CD4-positive, alpha-beta T cell treated with Interleukin-21 for 1 hour (primary cell): Measurements from ENCODE around the gene MED13.

Experiments
- DNase-seq: peaks from one replicate; pipeline ENCODE4 v3.0.0-alpha.2; 2020

MED13 gene, protein sequence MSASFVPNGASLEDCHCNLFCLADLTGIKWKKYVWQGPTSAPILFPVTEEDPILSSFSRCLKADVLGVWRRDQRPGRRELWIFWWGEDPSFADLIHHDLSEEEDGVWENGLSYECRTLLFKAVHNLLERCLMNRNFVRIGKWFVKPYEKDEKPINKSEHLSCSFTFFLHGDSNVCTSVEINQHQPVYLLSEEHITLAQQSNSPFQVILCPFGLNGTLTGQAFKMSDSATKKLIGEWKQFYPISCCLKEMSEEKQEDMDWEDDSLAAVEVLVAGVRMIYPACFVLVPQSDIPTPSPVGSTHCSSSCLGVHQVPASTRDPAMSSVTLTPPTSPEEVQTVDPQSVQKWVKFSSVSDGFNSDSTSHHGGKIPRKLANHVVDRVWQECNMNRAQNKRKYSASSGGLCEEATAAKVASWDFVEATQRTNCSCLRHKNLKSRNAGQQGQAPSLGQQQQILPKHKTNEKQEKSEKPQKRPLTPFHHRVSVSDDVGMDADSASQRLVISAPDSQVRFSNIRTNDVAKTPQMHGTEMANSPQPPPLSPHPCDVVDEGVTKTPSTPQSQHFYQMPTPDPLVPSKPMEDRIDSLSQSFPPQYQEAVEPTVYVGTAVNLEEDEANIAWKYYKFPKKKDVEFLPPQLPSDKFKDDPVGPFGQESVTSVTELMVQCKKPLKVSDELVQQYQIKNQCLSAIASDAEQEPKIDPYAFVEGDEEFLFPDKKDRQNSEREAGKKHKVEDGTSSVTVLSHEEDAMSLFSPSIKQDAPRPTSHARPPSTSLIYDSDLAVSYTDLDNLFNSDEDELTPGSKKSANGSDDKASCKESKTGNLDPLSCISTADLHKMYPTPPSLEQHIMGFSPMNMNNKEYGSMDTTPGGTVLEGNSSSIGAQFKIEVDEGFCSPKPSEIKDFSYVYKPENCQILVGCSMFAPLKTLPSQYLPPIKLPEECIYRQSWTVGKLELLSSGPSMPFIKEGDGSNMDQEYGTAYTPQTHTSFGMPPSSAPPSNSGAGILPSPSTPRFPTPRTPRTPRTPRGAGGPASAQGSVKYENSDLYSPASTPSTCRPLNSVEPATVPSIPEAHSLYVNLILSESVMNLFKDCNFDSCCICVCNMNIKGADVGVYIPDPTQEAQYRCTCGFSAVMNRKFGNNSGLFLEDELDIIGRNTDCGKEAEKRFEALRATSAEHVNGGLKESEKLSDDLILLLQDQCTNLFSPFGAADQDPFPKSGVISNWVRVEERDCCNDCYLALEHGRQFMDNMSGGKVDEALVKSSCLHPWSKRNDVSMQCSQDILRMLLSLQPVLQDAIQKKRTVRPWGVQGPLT (N-terminal part only)

GRCh38 chr17:62064791-62065563 is at the start of gene MED13:
Gene MED13, minus strand, starts transcription at chr17:62065278. Its CDS starts 73 bp downstream, at chr17:62065205.
- DNase-seq = peak; percentile 72

DNA sequence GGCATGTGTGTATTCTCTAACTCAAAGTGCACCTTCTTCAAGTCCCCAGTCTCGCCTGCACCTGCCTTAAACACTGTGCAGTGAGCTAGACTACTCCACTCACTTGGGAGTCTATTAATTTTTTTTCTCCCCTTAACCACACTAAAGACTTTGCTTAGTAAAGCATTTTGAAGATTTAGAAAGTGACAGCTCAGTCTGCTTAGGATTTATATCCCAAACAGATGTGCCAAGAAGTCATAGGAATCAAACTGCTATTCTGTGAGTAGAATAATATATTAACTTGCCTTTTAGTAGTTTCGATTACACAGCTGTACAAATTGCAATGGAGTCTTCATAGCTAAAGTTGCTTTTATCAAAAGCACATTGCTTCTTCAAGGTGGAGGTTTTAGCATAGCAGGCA is 47.2 kb upstream of the MED13 start:
- no peak for DNase-seq

GRCh38 chr17:62111562-62112171 is 46.6 kb upstream of the MED13 start:
- DNase-seq = no peak

- no peak for DNase-seq
These were observed 45.9 kb upstream of the MED13 start for GRCh38 chr17:62110923-62111484.

DNA sequence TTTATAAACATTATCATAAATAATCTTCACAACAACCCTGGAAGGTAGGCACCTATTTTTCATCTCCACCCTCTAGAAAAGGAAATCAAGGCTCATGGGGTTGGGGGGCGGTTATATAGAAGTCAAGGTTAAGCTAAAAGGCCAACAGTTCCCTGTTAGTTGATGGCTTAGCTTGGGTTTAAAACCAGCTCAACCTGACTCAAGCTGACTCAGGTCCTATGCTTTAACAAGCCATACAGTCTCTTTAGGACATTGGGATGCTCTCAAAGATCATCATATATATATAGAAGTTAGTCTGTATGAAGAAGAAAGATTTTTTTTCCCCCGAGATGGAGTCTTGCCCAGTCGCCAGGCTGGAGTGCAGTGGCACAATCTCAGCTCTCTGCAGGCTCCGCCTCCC is 44.8 kb upstream of the MED13 start:
- no peak for DNase-seq

DNA sequence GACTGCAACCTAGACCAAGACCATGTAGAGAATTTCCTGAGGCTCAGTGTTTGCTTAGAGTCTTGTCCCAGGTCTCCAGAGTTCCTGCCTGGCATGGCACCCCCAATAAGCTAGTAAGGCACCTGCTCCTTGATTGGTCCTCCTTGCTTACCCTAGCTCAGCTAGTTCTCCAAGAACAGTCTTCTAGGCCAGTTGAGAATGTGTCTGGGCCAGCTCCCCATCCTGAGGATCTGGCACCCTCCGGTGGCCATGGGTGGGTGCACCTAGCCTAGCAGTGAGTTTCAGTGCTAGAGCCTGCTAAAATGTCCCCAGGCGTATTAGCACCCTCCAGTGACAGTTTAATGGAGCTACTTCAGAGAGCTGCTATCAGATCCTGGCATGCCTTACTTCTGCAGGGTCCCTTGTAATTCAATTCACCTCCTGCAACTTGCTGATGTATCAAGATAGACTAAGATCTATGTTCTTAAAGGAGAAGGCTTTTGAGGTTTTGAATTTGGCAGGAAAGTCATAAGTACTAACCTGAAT is 44.4 kb upstream of the MED13 start:
- peak; percentile 42 for DNase-seq

- no peak for DNase-seq
These were observed 40.8 kb upstream of the MED13 start for GRCh38 chr17:62105861-62106260.

GRCh38 chr17:62105357-62105756 is 40.3 kb upstream of the MED13 start:
- no peak for DNase-seq

DNA sequence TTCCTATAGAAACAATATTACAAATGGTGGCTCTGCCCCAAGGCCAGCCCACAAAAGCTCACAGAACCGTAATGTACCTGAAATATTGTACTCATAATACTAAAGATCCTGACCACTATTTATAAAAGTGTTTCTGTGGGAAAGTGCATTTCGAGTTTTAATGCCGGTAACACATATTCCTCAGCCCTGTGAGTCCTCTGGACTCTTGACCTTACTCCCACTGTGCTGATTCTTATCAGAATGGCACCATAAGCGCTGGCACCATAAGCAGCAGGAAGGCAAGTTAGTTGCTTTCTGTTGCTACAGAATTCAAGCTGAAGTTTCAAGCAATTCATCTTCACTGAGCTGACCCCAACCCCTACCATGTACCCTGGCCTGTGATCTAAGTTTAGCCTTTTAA is 36.4 kb upstream of the MED13 start:
- DNase-seq = no peak

GRCh38 chr17:62101090-62101489 is 36.0 kb upstream of the MED13 start:
- no peak for DNase-seq

DNA sequence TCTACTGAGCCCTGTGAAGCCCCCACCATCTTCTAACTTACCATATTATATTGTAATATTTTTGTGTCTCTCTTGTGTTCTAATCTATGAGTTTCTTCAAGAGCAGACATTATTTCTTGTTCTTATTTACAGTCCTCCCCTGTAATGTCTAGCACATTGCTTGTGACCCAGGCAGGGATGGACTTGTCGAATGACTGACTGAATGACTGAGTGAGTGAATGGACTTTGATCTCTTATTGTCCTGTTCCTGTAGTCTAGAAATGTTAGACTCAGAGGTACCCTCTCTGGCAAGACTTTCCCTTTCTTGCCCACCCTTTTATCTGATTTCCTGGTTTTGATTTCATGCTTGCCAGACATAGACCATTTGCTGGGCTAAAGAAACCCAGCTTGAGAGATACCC is 35.0 kb upstream of the MED13 start:
- no peak for DNase-seq

DNA sequence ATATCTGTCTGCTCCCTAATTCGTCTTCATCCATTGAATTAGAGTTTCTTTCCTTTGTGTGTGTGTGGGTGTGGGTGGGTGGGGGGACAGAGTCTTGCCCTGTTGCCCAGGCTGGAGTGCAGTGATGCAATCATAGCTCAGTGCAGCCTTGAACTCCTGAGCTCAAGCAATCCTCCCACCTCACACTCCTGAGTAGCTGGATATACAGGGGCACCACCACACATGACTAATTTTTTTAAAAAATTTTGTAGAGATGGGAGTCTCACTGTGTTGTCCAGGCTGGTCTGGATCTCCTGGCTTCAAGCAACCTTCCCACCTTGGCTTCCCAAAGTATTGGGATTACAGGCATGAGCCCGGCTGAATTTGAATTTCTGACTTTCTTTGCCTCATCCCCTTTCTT is 34.5 kb upstream of the MED13 start:
- no peak for DNase-seq

DNA sequence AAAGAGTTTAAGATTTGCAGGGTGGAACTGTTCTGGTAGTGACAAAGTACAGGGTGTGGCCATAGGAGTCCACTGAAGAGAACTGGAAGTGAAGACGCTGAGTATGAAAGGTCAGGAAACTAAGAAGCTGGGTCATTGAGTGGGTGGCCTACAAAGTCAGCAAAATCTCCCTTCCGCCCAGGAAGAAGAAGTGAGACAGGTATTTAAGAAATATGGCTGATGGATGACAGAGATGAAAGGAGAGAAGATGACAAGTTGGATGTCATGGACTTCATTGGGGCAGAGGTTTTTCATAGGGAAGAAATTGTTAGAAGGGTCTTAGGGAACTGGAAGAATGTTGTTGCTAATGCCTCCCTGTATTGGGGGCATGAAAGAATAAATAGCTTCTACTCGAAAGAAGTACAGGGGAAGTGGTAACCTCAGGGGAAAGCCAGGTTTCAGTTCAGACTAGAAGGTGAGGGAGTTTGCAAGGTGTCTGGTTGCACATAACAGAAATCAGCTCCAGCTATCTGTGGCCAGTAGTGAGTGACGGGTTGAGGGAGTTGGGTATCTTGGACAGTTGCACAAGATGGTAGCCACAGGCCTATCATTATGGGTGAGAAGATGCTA is 33.6 kb upstream of the MED13 start:
- peak; percentile 7 for DNase-seq

GRCh38 chr17:62096401-62096670 is 31.3 kb upstream of the MED13 start:
- no peak for DNase-seq

DNA sequence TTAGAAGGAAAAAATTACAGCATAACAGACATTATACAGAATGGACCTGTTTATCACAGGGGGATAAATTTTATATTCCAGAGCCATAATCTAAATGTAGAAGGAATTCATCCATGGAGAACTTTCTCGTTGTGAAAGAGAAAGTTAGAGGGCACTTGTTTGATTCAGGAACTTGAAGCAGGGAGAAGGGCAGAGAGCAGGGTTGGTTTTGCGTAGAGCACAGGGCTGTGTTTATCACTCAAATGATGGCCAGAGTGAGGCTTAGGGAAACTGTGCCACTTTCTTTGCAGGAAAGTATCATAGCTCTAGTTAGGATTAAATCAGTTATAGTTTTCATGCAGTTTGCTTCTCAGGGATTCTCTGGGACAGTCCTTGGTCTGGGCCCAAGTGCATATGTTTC is 29.1 kb upstream of the MED13 start:
- DNase-seq = no peak

DNA sequence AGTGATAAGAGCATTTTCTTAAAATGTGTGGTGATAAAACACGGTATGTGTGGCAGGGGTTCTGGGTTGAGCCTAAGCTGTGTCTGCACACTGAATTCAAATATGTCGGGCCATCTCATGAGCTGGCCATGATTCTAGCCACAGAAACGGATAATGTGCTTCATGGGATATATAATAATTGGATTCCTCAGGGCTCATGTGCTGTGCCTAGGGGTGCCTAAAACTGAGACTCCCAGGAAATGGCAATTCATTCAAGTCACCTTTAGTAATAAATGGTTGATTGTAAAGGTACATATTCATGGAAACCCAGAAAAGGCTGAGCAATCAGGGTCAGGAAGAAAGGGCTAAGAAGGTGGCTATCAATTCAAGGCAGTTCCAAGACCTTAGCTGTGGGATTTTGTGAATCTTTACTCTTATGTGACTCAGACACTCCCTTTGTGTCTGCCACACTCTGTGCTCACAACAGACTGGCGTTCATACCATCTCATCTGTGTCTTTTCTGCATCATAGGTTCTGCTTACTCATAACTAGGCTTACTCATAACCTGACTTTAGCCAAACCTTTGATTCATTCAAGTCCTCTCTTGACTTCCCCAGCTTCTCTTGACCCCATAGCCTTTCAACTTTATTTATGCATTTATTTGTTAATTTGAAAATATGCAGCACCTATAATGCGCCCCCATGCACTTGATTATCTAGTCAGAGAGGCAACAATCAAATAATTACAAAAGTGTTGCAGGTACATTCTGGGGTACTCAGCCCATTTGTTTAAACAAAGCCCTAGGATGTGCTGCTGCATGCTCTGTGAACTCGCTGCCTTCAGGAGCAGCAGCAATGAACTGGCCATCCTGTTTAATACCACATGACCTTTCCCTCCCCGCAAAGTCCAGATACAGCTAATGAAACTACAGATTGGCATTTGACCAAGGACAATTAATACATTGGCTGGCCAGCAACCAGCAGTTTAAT is 28.4 kb upstream of the MED13 start:
- no peak for DNase-seq

DNA sequence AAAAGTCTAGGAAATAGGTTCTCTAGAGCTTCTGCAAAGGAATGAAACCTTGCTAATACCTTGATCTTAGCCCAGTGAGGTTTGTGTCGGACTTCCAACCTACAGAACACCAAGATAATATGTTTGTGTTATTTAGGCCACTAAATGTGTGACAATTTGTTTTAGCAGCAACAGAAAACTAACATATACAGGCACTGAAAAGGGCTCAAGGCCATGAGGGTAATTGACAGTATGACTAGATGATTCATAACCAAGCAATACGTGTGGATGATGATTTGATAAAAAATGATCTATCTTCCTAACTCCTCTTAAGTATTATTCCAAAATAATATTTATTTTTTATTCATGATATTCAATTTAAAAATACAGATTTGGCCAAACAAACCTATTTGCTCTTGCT is 27.7 kb upstream of the MED13 start:
- no peak for DNase-seq

DNA sequence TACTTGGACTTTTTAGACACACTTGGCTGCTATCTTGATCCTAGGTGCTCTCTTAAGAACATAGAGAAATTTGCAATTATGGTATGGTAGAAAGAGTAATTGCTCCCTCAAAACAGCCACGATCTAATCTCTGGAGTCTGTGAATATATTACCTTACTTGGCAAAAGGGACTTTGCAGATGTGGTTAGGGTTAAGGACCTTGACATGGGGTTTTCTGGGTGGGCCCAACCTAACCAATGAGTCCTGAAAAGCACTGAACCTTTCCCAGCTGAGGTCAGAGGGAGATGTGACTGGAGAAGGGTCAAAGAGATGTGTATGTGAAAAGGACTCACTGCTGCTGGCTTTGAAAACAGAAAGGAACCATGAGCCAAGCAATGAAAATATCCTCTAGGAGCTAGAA is 26.7 kb upstream of the MED13 start:
- no peak for DNase-seq

- no peak for DNase-seq
These were observed 25.8 kb upstream of the MED13 start for GRCh38 chr17:62090868-62091267.
